KBM-7 (cell line): ENCODE results near the gene CCT2.

Experiments used
- DNase-seq: peaks from one replicate; pipeline ENCODE4 v3.0.0-alpha.2; 2015
- in situ Hi-C: fragments of 300-500 bp; cut with MboI; formaldehyde crosslinking; loops from 2 replicates; pipeline ENCODE4 v1.14.3; 2020; ENCODE audit warnings: low sequenced_read_pairs, low pct_unique_long_range_greater_than_20kb, mixed read lengths

CCT2 gene

DNA sequence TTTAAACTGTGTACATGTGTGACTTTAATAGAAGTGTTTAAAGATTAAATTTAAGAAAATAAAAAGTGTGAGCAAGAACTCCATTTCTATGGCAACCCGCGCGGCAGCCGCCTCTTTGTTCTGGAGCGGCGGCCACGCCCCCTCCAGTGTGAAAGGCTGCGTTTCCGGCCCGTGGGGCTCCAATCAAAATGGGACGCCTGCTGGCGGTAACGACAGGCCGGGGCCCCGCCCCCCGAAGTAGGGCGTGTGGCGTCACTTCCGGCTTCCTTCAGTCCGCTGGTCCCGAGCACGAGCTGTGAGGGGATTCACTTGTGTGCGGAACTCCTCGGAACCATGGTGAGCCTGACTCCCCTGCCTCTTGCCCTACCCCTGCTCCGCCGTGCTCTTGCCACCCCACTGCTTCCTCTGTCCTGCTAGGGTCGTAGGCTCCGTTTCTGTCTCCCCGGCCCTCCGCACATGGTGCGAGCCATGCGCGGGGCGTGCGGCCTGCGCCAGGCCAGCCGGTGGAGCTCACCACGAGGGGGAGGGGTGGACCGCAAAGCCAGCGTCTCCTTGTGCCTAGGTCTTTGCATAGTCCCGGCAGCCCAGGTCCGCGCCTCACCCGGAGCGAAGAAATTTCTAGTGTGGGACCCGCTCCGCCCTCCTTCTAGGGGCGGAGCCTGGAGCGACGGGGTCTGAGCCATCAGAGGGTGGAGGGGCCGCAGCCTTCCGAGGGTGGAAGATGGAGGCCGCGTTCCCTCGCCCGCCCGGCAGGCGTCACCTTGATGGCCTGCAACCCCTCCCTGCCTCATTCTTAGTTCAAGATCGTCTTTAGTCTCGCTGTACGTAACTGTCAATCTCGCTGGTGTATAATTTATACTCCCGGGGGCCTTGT is at the start of gene CCT2:
CCT2 (plus strand) TSS at position 271 of the 874 bp plus-strand sequence; CDS start at position 334, 63 bp downstream.
- in situ Hi-C loops, result no loop called here
- peak; percentile 96 for DNase-seq

DNA sequence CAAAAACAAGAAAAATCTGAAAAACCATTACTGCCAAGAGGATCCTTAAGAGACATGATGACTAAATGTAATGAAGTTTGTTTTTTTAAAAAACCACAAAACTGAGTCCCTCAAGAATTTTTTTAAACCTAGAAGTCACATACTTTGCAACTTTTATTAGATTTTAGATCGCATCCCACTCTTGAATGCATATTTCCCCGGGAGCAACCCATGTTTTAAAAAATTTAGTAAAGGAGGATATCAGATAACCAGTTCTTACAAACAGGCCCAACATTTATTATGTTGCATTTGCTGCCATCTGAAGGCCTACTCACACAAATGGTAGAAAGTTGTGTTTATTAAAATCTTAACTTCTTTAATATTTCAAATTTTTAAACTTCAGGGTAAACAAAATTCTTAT is 44.3 kb upstream of the CCT2 start:
- in situ Hi-C loops, result no loop called here
- no peak for DNase-seq

DNA sequence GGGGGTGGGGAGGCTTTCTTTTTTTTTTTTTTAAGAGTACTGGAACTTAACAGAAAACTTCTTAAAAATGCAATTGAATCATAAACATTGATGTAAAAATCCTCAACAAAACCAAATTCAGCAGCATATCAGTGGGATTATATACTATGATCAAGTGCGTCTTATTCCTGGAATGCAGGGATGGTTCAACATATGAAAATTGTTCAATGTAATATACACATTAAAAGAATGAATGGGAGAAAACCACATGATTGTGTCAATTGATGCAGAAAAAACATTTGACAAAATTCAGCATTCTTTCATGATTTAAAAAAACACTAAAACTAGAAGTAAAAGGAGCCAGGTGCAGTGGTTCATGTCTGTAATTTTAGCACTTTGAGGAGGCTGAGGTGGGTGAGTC is 41.2 kb upstream of the CCT2 start:
- in situ Hi-C loops, result no loop called here
- DNase-seq, result no peak

DNA sequence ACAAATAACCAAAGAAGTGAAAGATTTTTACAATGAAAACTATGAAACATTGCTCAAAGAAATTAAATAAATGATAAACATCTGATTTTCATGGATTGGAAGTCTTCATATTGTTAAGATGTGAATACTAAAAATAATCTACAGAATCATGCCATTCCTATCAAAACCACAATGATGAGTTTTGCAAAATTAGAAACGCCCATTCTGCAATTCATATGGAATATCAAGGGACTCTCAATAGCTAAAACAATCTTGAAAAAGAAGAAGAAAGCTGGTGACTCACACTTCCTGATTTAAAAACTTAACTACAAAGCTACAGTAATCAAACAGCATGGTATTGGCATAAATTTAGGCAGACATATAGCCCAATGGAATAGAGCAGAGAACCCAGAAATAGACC is 40.2 kb upstream of the CCT2 start:
- DNase-seq, result no peak
- in situ Hi-C loops, result no loop called here

DNA sequence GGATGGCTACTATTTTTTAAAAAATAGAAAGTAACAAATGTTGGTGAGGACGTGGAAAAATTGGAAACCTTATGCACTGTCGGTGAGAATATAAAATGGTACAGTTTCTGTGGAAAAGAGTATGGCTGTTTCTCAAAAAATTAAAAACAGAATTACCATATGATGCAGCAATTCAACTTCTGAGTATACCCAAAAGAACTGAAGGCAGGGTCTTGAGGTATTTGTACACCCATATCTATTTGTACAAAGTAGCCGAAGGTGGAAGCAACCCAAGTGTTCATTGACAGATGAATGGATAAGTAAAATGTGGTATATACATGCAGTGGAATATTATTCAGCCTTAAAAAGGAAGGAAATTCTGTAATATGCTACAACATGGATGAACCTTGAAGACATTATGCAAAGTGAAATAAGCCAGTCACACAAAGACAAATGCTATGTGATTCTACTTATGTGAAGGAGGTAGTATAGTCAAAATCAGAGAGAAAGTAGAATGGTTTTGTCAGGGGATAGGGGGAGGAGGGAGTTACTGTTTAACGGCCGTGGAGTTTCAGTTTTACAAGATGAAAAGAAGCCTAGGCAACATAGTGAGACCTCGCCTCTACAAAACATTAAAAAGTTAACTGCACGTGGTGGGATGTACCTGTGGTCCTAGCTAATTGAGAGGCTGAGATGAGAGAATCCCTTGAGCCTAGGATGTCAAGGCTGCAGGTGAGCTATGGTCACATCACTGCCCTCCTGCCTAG is 38.4 kb upstream of the CCT2 start:
- DNase-seq, result no peak
- in situ Hi-C loops, result no loop called here

DNA sequence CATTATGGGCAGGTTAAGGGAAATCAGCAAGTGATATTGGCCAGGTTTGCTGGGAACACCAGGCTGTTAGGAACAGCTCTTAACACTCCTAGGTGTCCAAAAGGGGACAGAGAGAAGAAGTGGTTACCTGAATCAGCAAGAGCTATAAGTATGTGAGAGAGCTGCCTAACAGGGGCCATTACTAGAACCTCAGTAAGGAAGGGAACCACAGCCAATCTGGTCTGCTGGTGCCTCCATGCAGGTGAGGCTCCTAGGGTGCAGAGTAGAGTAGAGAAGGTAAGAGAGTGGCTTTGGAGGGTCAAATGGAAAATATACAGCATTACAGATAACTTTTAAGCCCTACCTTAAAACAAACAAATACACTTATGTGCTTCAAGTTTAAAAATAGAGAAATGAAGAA is 36.6 kb upstream of the CCT2 start:
- in situ Hi-C loops, result no loop called here
- no peak for DNase-seq

DNA sequence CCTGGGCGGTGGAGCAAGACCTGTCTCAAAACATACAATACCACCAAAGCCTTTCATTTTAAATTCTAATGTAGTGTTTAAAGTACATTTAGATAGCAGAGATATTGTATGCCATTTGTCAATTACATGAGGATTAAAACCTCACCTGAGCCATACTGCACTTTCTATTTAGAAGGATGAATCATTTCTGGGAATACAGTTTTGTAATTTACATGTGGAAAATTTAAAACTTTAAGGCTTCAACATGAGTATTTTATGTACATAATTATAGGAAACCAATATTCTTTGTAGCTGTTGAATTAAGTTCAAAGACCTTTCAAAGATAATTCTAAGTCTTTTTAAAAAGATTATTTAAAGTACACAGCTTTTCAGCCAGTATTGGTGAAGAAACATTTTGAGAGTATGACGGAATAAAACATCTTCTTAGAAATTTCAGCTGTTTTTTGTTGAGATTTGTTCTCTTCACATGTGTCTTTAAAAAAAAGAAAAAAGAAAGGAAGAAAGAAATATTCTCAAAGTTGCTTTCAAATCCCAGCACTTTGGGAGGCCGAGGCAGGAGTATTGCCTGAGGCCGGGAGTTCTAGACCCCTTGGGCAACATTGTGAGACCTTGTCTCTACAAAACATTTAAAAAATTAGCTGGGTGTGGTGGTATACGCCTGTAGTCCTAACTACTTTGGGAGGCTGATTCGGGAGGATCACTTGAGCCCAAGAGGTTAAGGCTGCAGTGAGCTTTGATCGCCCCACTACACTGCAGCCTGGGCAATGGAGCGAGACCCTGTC is 34.5 kb upstream of the CCT2 start:
- in situ Hi-C loops, result no loop called here
- DNase-seq, result no peak

DNA sequence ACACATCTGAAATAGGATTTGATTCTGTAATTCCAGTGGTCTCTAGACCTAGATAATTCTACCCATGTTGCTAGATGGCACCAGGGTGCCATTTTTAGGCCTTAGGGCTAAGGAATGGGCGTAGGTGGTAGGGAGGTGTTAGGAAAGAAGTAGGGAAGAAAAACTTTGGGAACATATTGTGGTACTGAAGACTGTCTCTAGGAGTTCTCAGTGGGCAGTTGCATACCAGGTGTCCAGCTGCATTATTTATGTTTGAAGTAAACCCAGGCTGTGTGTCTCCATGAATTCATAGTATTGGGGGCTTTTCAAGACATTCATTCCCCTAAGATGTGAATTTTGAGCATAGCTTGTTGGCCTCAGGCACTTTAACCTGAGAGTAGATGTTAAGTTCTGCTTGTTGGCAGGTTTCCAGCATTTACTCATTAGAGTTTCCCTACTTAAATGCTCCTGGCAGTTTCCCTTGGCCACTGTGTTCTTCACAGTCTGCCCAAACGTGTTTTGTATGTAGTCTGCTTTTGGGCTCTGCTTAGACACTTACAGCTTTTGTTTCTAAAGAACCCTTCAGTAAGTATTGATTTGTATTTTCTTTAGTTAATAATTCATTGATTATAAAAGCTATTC is 31.5 kb upstream of the CCT2 start:
- DNase-seq, result no peak
- in situ Hi-C loops, result no loop called here

DNA sequence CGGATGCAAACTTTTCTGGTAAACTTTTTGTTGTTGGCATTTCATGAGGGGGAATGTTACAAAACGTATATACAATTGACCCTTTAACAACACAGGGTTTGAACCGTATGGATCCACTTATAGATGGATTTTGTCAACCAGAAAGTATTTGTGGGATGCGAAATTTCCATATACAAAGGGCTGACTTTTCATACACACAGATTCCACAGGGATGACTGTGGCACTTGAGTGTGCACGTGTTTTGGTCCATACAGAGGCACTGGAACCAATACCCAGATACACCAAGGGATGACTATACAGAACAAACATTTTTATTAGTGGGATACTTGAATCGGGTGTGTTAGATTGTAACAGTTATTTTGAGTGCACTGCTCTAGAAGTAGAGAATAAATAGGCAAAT is 29.8 kb upstream of the CCT2 start:
- no peak for DNase-seq
- in situ Hi-C loops, result no loop called here

DNA sequence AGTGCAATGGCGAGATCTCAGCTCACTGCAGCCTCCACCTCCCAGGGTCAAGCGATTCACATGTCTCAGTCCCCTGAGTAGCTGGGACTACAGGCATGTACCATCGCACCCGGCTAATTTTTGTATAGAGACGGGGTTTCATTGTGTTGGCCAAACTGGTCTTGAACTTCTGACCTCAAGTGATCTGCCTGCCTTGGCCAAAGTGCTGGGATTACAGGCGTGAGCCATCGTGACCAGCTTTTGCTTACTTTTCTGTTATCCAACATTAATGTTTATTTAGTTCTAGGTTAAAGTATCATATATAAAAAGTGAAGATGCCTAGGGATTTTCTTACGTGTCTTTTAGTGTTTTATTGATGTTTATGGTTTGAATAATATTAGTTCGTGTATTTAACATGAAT is 28.9 kb upstream of the CCT2 start:
- no peak for DNase-seq
- in situ Hi-C loops, result no loop called here

DNA sequence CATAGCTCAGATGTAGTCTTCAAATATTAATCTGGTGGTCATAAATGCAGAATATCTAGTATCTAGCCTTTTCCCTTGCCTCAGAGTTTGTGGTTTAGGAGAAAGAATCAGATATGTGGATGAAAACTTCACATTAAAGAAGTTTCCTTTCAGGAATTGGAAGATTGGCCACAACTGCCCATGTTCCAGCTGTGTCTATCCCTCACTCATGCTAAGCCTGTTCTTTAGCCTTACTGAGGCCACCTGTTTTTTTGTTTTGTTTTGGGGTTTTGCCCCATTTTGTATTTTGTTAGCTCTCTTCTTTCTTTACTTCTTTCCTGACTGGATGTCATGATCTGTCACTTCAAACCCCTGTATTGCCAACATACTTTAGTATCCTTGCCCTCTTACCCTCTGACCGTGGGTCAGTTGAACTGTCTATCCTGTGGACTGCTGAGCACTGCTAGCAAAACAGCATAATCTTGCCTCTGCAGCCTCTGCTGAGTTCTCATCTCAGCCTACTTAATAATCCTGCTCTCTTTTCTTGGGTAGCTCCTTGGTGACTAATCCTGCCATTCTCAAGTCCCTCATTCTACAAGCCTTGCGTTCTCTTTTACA is 22.0 kb upstream of the CCT2 start:
- no peak for DNase-seq
- in situ Hi-C loops, result no loop called here

DNA sequence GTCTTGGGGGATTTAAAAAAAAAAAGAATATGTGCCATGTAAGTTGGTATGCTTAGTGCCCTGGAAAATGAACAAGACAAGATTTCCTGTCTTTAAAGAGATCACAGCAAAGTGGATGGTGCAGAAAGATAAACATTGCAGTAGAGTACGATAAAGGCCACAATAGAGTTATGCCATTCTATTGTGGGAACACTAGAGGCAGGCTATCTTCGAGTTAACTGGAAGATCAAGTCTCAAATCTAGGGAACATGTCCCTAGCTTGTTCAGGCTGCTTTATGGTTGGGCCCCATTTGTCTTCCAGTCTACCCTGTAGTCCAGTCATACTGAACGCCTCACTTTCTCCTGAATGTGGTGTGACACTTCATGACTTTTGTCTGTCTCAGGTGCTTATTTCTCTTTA is 18.7 kb upstream of the CCT2 start:
- in situ Hi-C loops, result no loop called here

DNA sequence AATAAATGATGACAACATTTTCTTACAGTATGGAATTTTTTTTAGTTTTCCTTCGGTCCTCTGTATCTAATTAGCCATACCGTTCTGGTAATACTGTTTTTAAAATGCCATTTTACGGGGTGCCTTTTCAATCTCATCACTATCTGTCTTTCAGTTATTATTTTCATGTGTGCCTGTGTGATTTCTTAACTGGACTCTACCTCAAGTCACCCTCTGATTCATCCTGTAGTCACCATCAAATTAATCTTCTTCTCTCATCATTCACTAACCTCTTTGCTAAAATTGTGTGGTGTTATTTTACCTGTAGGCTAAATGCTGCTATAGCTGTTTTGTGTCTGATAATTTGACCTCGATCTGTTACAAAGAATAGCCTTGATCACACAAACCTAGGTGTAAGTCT is 16.0 kb upstream of the CCT2 start:
- no peak for DNase-seq
- in situ Hi-C loops, result no loop called here

More for the DNA sequence above, 18.7 kb upstream of the CCT2 start:
- DNase-seq, result no peak

DNA sequence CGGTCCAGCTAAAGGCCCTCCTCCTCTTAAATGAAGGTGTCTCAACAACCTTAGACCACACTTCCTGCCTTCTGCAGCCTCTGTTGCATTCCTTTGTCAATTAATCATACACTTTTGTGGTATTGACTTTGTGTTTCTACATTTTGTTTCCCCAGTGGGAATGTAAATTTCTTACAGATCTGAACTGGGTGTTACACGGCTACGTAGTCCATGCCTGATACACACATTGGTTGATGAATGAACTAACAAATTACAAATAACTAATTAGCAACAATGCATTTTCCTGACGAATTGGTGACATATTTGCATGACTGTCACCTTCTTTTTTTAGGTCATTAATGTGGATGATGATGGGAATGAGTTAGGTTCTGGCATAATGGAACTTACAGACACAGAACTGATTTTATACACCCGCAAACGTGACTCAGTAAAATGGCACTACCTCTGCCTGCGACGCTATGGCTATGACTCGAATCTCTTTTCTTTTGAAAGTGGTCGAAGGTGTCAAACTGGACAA is 15.2 kb upstream of the CCT2 start:
- in situ Hi-C loops, result no loop called here
- DNase-seq, result no peak

DNA sequence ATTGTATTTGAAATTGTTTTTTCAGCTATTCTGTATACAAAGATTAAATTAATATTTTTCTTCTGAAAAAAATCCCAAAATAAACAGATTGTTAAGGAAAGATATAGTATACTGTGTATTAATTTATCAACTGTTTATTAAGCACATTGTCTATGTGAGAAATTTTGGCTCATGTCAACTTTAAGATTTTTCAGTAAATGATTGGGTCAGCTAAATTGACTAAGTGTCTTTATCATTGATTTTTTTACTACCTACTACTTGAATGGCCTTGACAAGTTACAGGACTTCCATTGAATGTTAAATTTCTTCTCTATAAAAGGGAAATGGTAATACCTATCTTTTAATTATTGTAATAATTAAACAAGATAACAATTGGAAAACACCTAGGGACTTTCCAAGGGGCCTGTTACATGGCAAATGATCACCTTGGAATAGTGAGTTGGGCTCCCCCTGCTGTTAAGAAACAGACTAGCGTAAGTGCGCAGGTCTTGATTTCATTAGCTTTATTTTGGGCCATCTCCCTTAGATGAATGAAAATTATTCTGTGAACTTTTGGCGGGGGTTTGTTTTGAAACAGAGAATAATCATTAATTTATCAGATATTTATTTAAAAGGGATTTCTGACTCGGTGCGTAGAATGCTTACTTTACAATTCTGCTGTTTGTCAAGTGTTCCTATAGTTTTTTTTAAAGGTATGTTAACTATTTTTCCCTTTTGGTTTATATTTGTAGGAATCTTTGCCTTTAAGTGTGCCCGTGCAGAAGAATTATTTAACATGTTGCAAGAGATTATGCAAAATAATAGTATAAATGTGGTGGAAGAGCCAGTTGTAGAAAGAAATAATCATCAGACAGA is 14.5 kb upstream of the CCT2 start:
- DNase-seq, result peak; percentile 70
- in situ Hi-C loops, result no loop called here

DNA sequence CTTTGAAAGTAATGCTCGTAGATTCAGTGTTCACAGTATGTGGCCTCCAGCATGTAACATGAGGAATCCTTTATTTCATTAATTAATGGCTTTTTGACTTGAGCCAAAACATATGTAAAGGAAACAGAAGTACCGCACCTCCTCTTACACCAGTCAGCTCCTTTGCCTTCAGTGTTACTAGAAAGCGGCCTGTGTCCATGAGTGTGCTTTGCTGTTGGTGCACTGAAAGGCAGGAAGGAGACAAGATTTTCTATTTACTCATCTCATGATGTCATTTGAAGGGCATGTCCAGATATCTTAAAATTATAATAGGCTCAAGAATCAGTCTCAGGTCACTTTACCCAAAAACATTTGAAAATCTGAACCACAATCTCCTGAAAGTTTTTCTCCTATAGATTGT is 9.9 kb upstream of the CCT2 start:
- no peak for DNase-seq
- in situ Hi-C loops, result no loop called here

DNA sequence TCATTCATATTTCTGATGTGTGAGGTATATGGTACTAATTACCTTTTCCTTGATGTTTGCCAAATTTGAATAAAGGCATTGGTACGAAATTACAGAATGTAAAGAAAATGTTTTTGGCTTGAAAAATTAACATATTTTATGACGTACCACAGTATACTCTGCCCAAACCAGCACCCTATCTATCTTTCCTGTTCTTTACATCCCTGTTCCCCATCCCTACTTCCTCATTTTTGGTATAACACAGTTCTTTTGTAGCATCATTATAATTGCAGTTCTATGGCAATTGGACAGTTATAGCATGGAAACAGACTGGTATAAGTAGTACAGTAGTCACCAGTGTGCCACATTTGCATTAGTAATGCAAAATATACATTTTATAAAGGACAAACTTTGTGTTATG is 7.0 kb upstream of the CCT2 start:
- peak; percentile 49 for DNase-seq
- in situ Hi-C loops, result no loop called here

DNA sequence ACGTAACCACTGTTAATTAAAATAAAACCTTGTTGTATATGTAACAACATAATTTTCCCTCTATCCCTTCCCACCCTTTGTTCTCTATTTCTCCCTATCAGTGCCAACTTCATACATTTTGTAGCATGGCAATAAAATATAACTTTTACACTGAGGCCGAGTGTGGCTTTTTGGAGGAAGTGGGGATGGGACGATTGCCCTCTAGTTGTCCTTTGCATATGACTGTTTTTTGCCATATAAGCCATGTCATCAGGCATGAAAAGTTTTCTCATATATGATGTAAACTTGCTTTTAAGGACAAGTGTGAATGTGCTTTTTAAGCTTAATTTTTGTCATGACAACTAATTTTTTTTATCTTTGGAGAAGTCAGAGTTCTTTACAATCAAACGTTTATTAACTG is 6.2 kb upstream of the CCT2 start:
- no peak for DNase-seq
- in situ Hi-C loops, result no loop called here
